ENCODE results near the gene ATOH1. TPM values are rescaled to one million over a fixed set of nuclear protein-coding genes. Genes with fewer than 3 reads are reported as not detected.

ATOH1 gene
- total RNA-seq, result not detected

- DNase-seq (ENCODE audit: low spot score), result no peak
Observed at GRCh38 chr4:93828332-93828994, at the start of gene ATOH1. ATOH1 (plus strand) TSS chr4:93828753; CDS start chr4:93828927, 174 bp downstream.

GRCh38 chr4:93779228-93779627, 49.3 kb upstream of the ATOH1 start:
- no peak for DNase-seq (ENCODE audit: low spot score)

- DNase-seq (ENCODE audit: low spot score), result no peak
Observed at GRCh38 chr4:93780080-93780479, 48.5 kb upstream of the ATOH1 start.

GRCh38 chr4:93781198-93781597, 47.4 kb upstream of the ATOH1 start:
- DNase-seq (ENCODE audit: low spot score), result no peak

- DNase-seq (ENCODE audit: low spot score), result no peak
Observed at GRCh38 chr4:93786149-93786548, 42.4 kb upstream of the ATOH1 start.

- no peak for DNase-seq (ENCODE audit: low spot score)
Observed at GRCh38 chr4:93788712-93789111, 39.8 kb upstream of the ATOH1 start.

GRCh38 chr4:93791570-93792195, 36.9 kb upstream of the ATOH1 start:
- peak; percentile 53 for DNase-seq (ENCODE audit: low spot score)

- DNase-seq (ENCODE audit: low spot score), result no peak
Observed at GRCh38 chr4:93802045-93802444, 26.5 kb upstream of the ATOH1 start.

GRCh38 chr4:93809773-93810172, 18.8 kb upstream of the ATOH1 start:
- DNase-seq (ENCODE audit: low spot score), result no peak

GRCh38 chr4:93810340-93810992, 18.1 kb upstream of the ATOH1 start:
- DNase-seq (ENCODE audit: low spot score), result no peak

- no peak for DNase-seq (ENCODE audit: low spot score)
Observed at GRCh38 chr4:93813092-93813491, 15.5 kb upstream of the ATOH1 start.

GRCh38 chr4:93814141-93814540, 14.4 kb upstream of the ATOH1 start:
- DNase-seq (ENCODE audit: low spot score), result no peak

- DNase-seq (ENCODE audit: low spot score), result no peak
Observed at GRCh38 chr4:93814722-93815121, 13.8 kb upstream of the ATOH1 start.

GRCh38 chr4:93825551-93826216, 2.9 kb upstream of the ATOH1 start:
- DNase-seq (ENCODE audit: low spot score), result no peak

- DNase-seq (ENCODE audit: low spot score), result no peak
Observed at GRCh38 chr4:93827272-93827947, 1.1 kb upstream of the ATOH1 start.

GRCh38 chr4:93828995-93829819, 654 bp downstream of the ATOH1 start:
- DNase-seq (ENCODE audit: low spot score), result no peak

GRCh38 chr4:93829820-93830687, 1.5 kb downstream of the ATOH1 start:
- no peak for DNase-seq (ENCODE audit: low spot score)

GRCh38 chr4:93831716-93832496, 3.4 kb downstream of the ATOH1 start:
- no peak for DNase-seq (ENCODE audit: low spot score)

Data from ureter (tissue), 1 donor.